GM23338 (cell line): ENCODE results near the gene MAPK8. TPM values are rescaled to one million over a fixed set of nuclear protein-coding genes. Genes with fewer than 3 reads are reported as not detected.

Source experiments
- ATAC-seq: fragments of 200-7000 bp; cut with Tn5 transposase; 3 replicates; pipeline ENCODE4 v1.9.1; 2020
- DNase-seq: peaks from one replicate; pipeline ENCODE4 v3.0.0-alpha.2; 2015; ENCODE audit warnings: low spot score
- H2AFZ ChIP-seq: fragments of 200-600 bp; sonication (generic); 2 replicates; pipeline ENCODE4 v1.8.0; 2016; ENCODE audit warnings: antibody characterized with exemption, mild to moderate bottlenecking, moderate library complexity
- H3F3A ChIP-seq: fragments of 200-600 bp; sonication (generic); replicated peaks from 2 replicates; pipeline ENCODE4 v1.8.0; 2017; ENCODE audit warnings: antibody characterized with exemption, mixed run types, low read depth
- H3K27ac ChIP-seq: fragments of 200-600 bp; sonication (generic); 2 replicates; pipeline ENCODE4 v1.6.1; 2016; ENCODE audit warnings: low read depth
- H3K27me3 ChIP-seq: fragments of 200-600 bp; sonication (generic); 2 replicates; pipeline ENCODE4 v1.8.0; 2016; ENCODE audit warnings: mild to moderate bottlenecking, mixed run types, moderate library complexity; ENCODE audit not compliant: insufficient read depth
- H3K36me3 ChIP-seq: fragments of 200-600 bp; sonication (generic); 2 replicates; pipeline ENCODE4 v1.8.0; 2016; ENCODE audit warnings: mild to moderate bottlenecking; ENCODE audit not compliant: insufficient read depth
- H3K4me1 ChIP-seq: fragments of 200-600 bp; sonication (generic); 2 replicates; pipeline ENCODE4 v1.8.0; 2016; ENCODE audit warnings: mild to moderate bottlenecking, moderate library complexity; ENCODE audit not compliant: insufficient read depth
- H3K4me2 ChIP-seq: fragments of 200-600 bp; sonication (generic); 2 replicates; pipeline ENCODE4 v1.7.1; 2017; ENCODE audit warnings: mixed run types
- H3K4me3 ChIP-seq: fragments of 200-600 bp; sonication (generic); 2 replicates; pipeline ENCODE4 v1.6.1; 2016; ENCODE audit warnings: mixed run types
- H3K79me2 ChIP-seq: fragments of 200-600 bp; sonication (generic); replicated peaks from 2 replicates; pipeline ENCODE4 v1.8.0; 2017; ENCODE audit warnings: mild to moderate bottlenecking; ENCODE audit not compliant: insufficient read depth
- H3K9me2 ChIP-seq: fragments of 200-600 bp; sonication (generic); 2 replicates; pipeline ENCODE4 v1.8.0; 2017; ENCODE audit not compliant: insufficient read depth
- H4K20me1 ChIP-seq: fragments of 200-600 bp; sonication (generic); replicated peaks from 2 replicates; pipeline ENCODE4 v1.8.0; 2017; ENCODE audit warnings: mild to moderate bottlenecking; ENCODE audit not compliant: insufficient read depth
- H3K27ac Mint-ChIP-seq: 2 replicates; pipeline ENCODE4 v1.8.0; 2020; ENCODE audit warnings: inconsistent platforms, mild to moderate bottlenecking, moderate library complexity, mixed read lengths
- H3K27me3 Mint-ChIP-seq: 3 replicates; pipeline ENCODE4 v1.8.0; 2022; ENCODE audit warnings: low read depth, mild to moderate bottlenecking, moderate library complexity, mixed read lengths, inconsistent platforms; ENCODE audit not compliant: insufficient read depth, poor library complexity
- H3K36me3 Mint-ChIP-seq: 3 replicates; pipeline ENCODE4 v1.8.0; 2021; ENCODE audit warnings: low read depth, mild to moderate bottlenecking, inconsistent platforms, moderate library complexity, mixed read lengths
- H3K4me1 Mint-ChIP-seq: 3 replicates; pipeline ENCODE4 v1.8.0; 2020; ENCODE audit warnings: mild to moderate bottlenecking, inconsistent platforms, mixed read lengths
- H3K4me3 Mint-ChIP-seq: 3 replicates; pipeline ENCODE4 v1.8.0; 2021; ENCODE audit warnings: moderate library complexity, mild to moderate bottlenecking, inconsistent platforms, mixed read lengths
- H3K9me3 Mint-ChIP-seq: 3 replicates; pipeline ENCODE4 v1.8.0; 2020; ENCODE audit warnings: moderate library complexity, mild to moderate bottlenecking, inconsistent platforms, mixed read lengths
- CREB1 ChIP-seq: fragments of 250-450 bp; sonication (Bioruptor Pico); IDR thresholded peaks from 2 replicates; pipeline ENCODE4 v1.5.0; 2020; ENCODE audit warnings: low read depth, mild to moderate bottlenecking, moderate library complexity
- EZH2phosphoT487 ChIP-seq: fragments of 200-600 bp; sonication (generic); IDR thresholded peaks from one replicate; pipeline ENCODE4 v1.8.1; 2018; ENCODE audit warnings: antibody characterized with exemption; ENCODE audit not compliant: unreplicated experiment
- NANOG ChIP-seq: IDR thresholded peaks from 2 replicates; pipeline ENCODE4 v1.6.1; 2016; ENCODE audit warnings: antibody characterized with exemption, borderline replicate concordance
- POLR2AphosphoS5 ChIP-seq: IDR thresholded peaks from 2 replicates; pipeline ENCODE4 v1.6.1; 2016; ENCODE audit warnings: antibody characterized with exemption, low read depth
- polyA plus RNA-seq: library from polyadenylated mRNA; unstranded; fragments of >200 nt; fragmentation: Nextera tagmentation; extraction: Ambion mirVana; gene quantifications from 2 replicates; pipeline ENCODE4 v1.2.1, GENCODE V29; 2016
- total RNA-seq: library from RNA; depleted of rRNA; stranded (reverse); fragments of >200 nt; shearing (Covaris generic); gene quantifications from 2 replicates; pipeline ENCODE4 v1.2.3, GENCODE V29; 2014
- TF ChIP-seq, protein P1 (sequence below): IDR thresholded peaks from one replicate; pipeline ENCODE4 v1.6.1; 2018; ENCODE audit warnings: antibody characterized with exemption; ENCODE audit not compliant: unreplicated experiment
- TF ChIP-seq, protein P2 (sequence below), 2 experiments: fragments of 200-600 bp in 1 of 2; sonication (generic) in 1 of 2; conservative IDR thresholded peaks; 2 replicates each; pipeline versions ENCODE4 v1.5.1 to v1.6.1; 2016 to 2017; ENCODE audit warnings: antibody characterized with exemption in 2 of 2, low read depth in 2 of 2, mild to moderate bottlenecking in 2 of 2, moderate library complexity in 1 of 2

The MAPK8 gene
- total and polyA plus RNA-seq, 2 experiments from 2014 or later: 52.4 to 73.6 TPM

DNA sequence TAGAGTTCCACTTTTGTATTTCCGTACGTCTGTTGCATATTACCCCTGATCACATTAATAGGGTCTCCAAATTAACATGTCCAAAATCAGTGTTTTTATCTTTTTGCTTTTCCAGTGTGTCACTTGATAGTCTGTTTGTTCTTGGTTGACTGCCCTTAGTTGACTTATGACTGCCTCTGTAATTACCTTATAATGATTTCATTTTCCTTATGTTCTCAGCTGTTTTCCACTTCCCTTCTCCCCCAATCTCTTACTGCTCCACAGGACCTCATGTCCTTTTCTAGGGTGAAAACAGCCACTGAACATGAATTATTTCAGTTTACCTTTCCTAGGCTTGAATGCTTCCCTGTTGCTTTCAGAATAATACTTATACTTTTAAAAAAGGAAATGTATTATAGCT lies 54.7 kb downstream of the MAPK8 start (continued):
- TF ChIP-seq, protein P1, sequence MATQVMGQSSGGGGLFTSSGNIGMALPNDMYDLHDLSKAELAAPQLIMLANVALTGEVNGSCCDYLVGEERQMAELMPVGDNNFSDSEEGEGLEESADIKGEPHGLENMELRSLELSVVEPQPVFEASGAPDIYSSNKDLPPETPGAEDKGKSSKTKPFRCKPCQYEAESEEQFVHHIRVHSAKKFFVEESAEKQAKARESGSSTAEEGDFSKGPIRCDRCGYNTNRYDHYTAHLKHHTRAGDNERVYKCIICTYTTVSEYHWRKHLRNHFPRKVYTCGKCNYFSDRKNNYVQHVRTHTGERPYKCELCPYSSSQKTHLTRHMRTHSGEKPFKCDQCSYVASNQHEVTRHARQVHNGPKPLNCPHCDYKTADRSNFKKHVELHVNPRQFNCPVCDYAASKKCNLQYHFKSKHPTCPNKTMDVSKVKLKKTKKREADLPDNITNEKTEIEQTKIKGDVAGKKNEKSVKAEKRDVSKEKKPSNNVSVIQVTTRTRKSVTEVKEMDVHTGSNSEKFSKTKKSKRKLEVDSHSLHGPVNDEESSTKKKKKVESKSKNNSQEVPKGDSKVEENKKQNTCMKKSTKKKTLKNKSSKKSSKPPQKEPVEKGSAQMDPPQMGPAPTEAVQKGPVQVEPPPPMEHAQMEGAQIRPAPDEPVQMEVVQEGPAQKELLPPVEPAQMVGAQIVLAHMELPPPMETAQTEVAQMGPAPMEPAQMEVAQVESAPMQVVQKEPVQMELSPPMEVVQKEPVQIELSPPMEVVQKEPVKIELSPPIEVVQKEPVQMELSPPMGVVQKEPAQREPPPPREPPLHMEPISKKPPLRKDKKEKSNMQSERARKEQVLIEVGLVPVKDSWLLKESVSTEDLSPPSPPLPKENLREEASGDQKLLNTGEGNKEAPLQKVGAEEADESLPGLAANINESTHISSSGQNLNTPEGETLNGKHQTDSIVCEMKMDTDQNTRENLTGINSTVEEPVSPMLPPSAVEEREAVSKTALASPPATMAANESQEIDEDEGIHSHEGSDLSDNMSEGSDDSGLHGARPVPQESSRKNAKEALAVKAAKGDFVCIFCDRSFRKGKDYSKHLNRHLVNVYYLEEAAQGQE: no peak
- TF ChIP-seq EZH2phosphoT487 (no peak), CREB1 (CRISPR knock-in tag) (no peak)
- TF ChIP-seq, protein P2, sequence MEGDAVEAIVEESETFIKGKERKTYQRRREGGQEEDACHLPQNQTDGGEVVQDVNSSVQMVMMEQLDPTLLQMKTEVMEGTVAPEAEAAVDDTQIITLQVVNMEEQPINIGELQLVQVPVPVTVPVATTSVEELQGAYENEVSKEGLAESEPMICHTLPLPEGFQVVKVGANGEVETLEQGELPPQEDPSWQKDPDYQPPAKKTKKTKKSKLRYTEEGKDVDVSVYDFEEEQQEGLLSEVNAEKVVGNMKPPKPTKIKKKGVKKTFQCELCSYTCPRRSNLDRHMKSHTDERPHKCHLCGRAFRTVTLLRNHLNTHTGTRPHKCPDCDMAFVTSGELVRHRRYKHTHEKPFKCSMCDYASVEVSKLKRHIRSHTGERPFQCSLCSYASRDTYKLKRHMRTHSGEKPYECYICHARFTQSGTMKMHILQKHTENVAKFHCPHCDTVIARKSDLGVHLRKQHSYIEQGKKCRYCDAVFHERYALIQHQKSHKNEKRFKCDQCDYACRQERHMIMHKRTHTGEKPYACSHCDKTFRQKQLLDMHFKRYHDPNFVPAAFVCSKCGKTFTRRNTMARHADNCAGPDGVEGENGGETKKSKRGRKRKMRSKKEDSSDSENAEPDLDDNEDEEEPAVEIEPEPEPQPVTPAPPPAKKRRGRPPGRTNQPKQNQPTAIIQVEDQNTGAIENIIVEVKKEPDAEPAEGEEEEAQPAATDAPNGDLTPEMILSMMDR (conservative IDR thresholded peaks at IDR 0.05; ENCODE audit: low read depth in 2 of 2): no peak

DNA sequence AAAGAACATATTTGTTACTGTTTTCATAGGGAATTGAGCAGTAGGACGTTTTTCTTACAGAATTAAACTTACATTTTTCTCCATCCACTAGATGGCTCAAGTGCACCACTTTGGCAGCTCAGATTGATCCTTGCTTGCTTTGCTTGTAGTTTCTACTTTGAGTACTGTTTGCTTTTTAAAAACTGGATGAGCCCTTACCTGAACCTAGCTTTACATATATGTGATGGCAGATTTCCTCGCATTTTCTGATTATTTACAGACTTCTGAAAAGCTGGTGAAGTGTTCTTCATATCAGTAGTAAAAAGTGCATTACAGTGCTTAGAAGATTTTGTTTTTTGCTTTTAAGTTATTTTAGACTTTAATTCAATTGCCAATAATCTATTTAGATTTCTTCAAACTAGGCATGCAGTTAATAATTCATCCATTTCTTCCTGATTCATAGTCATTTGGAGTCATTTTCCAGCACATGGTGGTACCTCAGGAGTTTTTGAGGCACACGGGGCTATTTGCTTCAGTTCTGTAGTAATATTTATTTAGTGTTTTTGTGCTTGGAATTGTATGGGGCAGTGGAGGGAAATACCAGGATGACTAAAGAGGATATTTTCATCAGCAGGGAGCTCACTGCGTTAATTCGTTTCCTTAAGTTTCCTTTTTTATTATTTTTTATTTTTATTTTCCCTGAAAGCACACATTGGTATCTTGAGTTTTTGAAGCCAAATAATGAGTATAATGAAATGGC lies 57.3 kb downstream of the MAPK8 start:
- ATAC-seq (peak; percentile 74), DNase-seq (peak; percentile 79)
- H3K27ac Mint-ChIP-seq: peak overlapping the region; percentile 14
- no peaks in the 10 kb centered on the region for H3K27me3 Mint-ChIP-seq
- no peak overlapping the region for H3K4me3 ChIP-seq
- no peak overlapping the region for H2AFZ ChIP-seq
- H3K27ac ChIP-seq: no peak overlapping the region
- H3K79me2 ChIP-seq: peaks cover 56% of the 10 kb centered on the region
- no peak overlapping the region for H3K4me2 ChIP-seq
- TF ChIP-seq POLR2AphosphoS5 (no peak), NANOG (no peak)
- TF ChIP-seq, protein P2 (conservative IDR thresholded peaks at IDR 0.05; ENCODE audit: low read depth in 2 of 2): peak; percentile 79 to 80
- no peaks in the 10 kb centered on the region for H3K9me3 Mint-ChIP-seq
- H3K9me2 ChIP-seq: no peaks in the 10 kb centered on the region
- H3F3A ChIP-seq: no peaks in the 10 kb centered on the region
- peaks cover 12% of the 10 kb centered on the region for H4K20me1 ChIP-seq
- H3K36me3 Mint-ChIP-seq: no peaks in the 10 kb centered on the region
- H3K4me1 Mint-ChIP-seq: peaks cover 15% of the 10 kb centered on the region; the same call in 2 of the 3 replicates
- no peak overlapping the region for H3K4me3 Mint-ChIP-seq
- H3K27me3 ChIP-seq: no peaks in the 10 kb centered on the region
- H3K36me3 ChIP-seq: no peaks in the 10 kb centered on the region
- 0 out of 2 replicates have a peak, but pooled peaks cover 5% of the 10 kb centered on the region for H3K4me1 ChIP-seq
